Activated T-cell treated with anti-CD3 and anti-CD28 coated beads, Interleukin-2, amount 50 U/mL, for 72 hours (primary cell): ENCODE measurements around the gene KRI1. TPM values are rescaled to one million over a fixed set of nuclear protein-coding genes. Genes with fewer than 3 reads are reported as not detected.
"Not testable (repeated sequence)": the region's sequence is repeated elsewhere in the genome, so short reads cannot be mapped to it uniquely, and the experiment has no call there.

Experiments used
- ATAC-seq, 2 donors: fragments of 150-1000 bp; cut with Tn5 transposase; replicated peaks in 1 of 2; 2 replicates each; pipeline ENCODE4 v1.10.0; 2021; ENCODE audit warnings: moderate library complexity in 2 of 2, mild to moderate bottlenecking in 1 of 2
- DNase-seq, 2 donors: peaks; one replicate each; pipeline ENCODE4 v3.0.0; 2021 to 2022; ENCODE audit warnings: mixed read lengths in 1 of 2
- H3K27ac Mint-ChIP-seq: one replicate; pipeline ENCODE4 v1.8.0; 2022; ENCODE audit warnings: mild to moderate bottlenecking, moderate library complexity, mixed read lengths
- H3K27me3 Mint-ChIP-seq: one replicate; pipeline ENCODE4 v1.8.0; 2022; ENCODE audit warnings: low read depth, mixed read lengths
- H3K36me3 Mint-ChIP-seq, 2 donors: one replicate each; pipeline ENCODE4 v1.8.0; 2022; ENCODE audit warnings: mixed read lengths in 2 of 2, mild to moderate bottlenecking in 1 of 2; ENCODE audit not compliant: insufficient read depth in 2 of 2
- H3K4me1 Mint-ChIP-seq: one replicate; pipeline ENCODE4 v1.8.0; 2022; ENCODE audit warnings: low read depth, mixed read lengths
- H3K4me3 Mint-ChIP-seq, 2 donors: one replicate each; pipeline ENCODE4 v1.8.0; 2022; ENCODE audit warnings: mild to moderate bottlenecking in 2 of 2, mixed read lengths in 2 of 2, moderate library complexity in 2 of 2
- H3K9me3 Mint-ChIP-seq, 2 donors: one replicate each; pipeline ENCODE4 v1.8.0; 2022; ENCODE audit warnings: mixed read lengths in 2 of 2
- total RNA-seq, 2 donors: library from RNA; stranded (reverse); gene quantifications; one replicate each; pipeline ENCODE4 v1.2.3, GENCODE V29; 2022

The KRI1 gene
- total RNA-seq, 2 donors from 2014 or later, result 48.4 to 61.7 TPM

DNA sequence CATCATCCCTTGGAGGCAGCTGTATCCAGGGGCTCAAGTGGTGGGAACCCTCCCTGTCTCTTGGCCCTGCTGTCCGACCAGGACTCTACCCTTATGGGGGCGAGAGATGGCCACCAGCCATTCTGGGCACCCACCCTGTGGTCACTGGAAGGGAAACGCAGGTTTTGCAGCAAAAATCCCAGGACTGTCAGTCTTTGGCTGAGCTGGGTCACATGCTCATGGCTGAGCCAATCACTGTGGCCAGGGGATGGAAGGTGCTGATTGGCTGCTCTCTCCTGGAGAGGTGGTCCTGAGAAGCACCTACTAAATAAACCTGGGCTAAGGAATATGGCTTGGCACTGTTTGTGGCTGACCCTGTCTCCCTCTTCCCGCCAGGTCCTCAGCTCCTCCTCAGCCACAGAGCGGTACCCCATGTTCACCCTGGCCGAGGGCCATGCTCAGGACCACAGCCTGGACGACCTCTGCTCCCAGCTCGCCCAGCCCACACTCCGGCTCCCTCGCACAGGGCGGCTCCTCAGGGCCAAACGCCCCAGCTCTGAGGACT, 13.2 kb downstream of the KRI1 start:
- Mint-ChIP-seq H3K27me3 (no peaks in the 10 kb centered on the region), H3K9me3 (no peaks in the 10 kb centered on the region), H3K4me3 (peak overlapping the region in 1 of 2 donors; percentile 81), H3K27ac (peak overlapping the region; percentile 33), H3K4me1 (peaks cover 29% of the 10 kb centered on the region), H3K36me3 (peaks cover 8 to 25% of the 10 kb centered on the region in 2 donors)
- DNase-seq (no peak), ATAC-seq (no peak)

DNA sequence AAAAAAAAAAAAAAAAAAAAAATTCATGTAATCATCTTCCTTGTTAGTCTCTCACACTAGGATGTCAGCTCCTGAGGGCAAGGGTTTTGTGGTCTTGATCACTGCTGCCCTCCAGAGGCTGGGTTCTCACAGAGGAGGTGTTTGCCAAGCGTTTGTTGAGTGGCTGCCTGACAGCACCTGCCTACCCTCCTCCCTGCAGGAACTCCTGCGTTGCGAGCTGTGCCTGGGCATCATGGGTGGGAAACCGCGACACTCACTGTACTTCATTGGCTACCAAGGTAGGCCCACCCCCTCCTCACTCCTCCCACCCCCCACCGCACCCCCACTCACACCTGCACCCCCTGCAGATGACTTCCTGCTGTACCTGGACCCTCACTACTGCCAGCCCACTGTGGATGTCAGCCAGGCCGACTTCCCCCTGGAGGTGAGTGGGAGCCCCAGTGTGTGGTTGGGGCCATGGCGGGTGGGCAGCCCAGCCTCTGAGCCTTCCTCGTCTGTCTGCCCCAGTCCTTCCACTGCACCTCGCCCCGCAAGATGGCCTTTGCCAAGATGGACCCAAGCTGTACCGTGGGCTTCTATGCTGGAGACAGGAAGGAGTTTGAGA, 14.0 kb downstream of the KRI1 start:
- Mint-ChIP-seq H3K36me3 (peaks cover 8 to 23% of the 10 kb centered on the region in 2 donors), H3K4me1 (peaks cover 29% of the 10 kb centered on the region), H3K27ac (no peak overlapping the region)

DNA sequence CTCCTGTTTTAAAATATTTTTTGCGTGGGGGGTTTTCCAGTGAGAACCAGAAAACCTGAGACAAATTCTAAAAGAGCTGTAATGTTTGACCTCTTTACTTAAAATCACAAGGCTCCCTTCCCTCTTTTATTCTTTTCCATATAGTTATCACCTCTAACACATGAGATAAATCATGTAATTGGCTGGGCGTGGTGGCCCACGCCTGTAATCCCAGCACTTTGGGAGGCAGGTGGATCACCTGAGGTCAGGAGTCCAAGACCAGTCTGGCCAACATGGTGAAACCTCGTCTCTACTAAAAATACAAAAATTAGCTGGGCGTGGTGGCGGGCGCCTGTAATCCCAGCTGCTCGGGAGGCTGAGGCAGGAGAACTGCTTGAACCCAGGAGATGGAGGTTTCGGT, 14.8 kb downstream of the KRI1 start:
- Mint-ChIP-seq H3K27ac (peak overlapping the region; percentile 18), H3K36me3 (peaks cover 8 to 23% of the 10 kb centered on the region in 2 donors), H3K4me1 (peaks cover 29% of the 10 kb centered on the region)
- DNase-seq, ATAC-seq, H3K4me3 Mint-ChIP-seq, H3K27me3 Mint-ChIP-seq, H3K9me3 Mint-ChIP-seq: not testable (repeated sequence)

More for the DNA sequence above, 14.0 kb downstream of the KRI1 start:
- peak in 1 of 2 donors; percentile 16 for ATAC-seq
- H3K27me3 Mint-ChIP-seq, result no peaks in the 10 kb centered on the region
- peak overlapping the region in 1 of 2 donors; percentile 45 for H3K4me3 Mint-ChIP-seq
- DNase-seq, result peak; percentile 43 to 55
- no peaks in the 10 kb centered on the region for H3K9me3 Mint-ChIP-seq

- Mint-ChIP-seq H3K36me3 (peaks cover 5 to 23% of the 10 kb centered on the region in 2 donors), H3K27ac (peak overlapping the region; percentile 18), H3K4me1 (peaks cover 33% of the 10 kb centered on the region), H3K9me3 (no peaks in the 10 kb centered on the region), H3K4me3 (no peak overlapping the region), H3K27me3 (no peaks in the 10 kb centered on the region)
- ATAC-seq, result no peak
- no peak for DNase-seq
Observed at GRCh38 chr19:10550336-10550735, 15.5 kb downstream of the KRI1 start.

DNA sequence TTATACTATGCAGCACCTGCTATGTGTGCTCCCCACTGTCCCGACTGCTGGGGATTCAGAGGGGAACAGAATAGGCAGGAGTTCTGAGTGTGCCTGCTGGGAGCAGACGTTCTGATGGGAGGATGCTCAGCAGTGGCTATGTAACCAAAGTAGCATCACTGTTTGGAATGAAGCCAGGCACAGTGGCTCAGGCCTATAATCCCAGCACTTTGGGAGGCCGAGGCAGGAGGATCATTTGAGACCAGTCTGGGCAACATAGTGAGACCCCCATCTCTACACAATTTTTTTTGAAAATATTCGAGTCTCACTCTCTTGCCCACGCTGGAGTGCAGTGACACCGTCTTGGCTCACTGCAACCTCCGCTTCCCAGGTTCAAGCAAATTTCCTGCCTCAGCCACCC, 16.1 kb downstream of the KRI1 start:
- ATAC-seq, result no peak

GRCh38 chr19:10548746-10549276, 17.0 kb downstream of the KRI1 start:
- H3K9me3 Mint-ChIP-seq, result no peaks in the 10 kb centered on the region
- no peak overlapping the region for H3K27ac Mint-ChIP-seq
- peaks cover 5 to 23% of the 10 kb centered on the region in 2 donors for H3K36me3 Mint-ChIP-seq
- H3K4me1 Mint-ChIP-seq, result peaks cover 31% of the 10 kb centered on the region
- no peak overlapping the region for H3K4me3 Mint-ChIP-seq
- no peak for ATAC-seq
- no peak for DNase-seq
- no peaks in the 10 kb centered on the region for H3K27me3 Mint-ChIP-seq

More for the DNA sequence above, 16.1 kb downstream of the KRI1 start:
- Mint-ChIP-seq H3K36me3 (peaks cover 5 to 23% of the 10 kb centered on the region in 2 donors), H3K27me3 (no peaks in the 10 kb centered on the region), H3K4me1 (peaks cover 35% of the 10 kb centered on the region), H3K9me3 (no peaks in the 10 kb centered on the region), H3K4me3 (no peak overlapping the region), H3K27ac (no peak overlapping the region)
- DNase-seq, result no peak

- H3K27ac Mint-ChIP-seq, result no peak overlapping the region
Observed at GRCh38 chr19:10546817-10547216, 19.0 kb downstream of the KRI1 start.

DNA sequence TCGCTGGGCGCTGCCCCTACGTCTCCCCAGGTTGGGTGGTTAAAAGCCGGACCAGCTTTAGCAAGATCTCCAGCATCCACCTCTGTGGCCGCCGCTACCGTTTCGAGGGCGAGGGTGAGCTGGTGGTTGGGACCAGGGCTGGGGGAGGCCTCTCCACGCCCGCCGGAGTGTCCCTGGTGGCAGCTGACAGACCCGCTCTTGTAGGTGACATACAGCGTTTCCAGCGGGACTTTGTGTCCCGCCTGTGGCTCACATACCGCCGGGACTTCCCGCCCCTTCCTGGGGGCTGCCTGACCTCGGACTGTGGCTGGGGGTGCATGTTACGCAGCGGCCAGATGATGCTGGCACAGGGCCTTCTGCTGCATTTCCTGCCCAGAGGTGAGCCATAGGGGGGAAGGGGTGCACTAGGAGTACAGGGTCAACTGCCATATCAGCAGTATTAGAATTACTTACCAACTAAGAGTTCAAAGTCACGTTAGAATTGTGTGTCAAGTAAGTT, 21.0 kb downstream of the KRI1 start:
- Mint-ChIP-seq H3K27me3 (peaks cover 10% of the 10 kb centered on the region), H3K27ac (peak overlapping the region; percentile 85), H3K9me3 (no peaks in the 10 kb centered on the region), H3K4me1 (peaks cover 17% of the 10 kb centered on the region), H3K36me3 (peaks cover 0 to 1% of the 10 kb centered on the region in 2 donors), H3K4me3 (peak overlapping the region; percentile 91)
- DNase-seq (no peak), ATAC-seq (no peak)

More at GRCh38 chr19:10546817-10547216, 19.0 kb downstream of the KRI1 start:
- Mint-ChIP-seq H3K9me3 (no peaks in the 10 kb centered on the region), H3K36me3 (peaks cover 0 to 11% of the 10 kb centered on the region in 2 donors), H3K27me3 (no peaks in the 10 kb centered on the region), H3K4me3 (no peak overlapping the region), H3K4me1 (peaks cover 17% of the 10 kb centered on the region)
- ATAC-seq, result no peak
- DNase-seq, result no peak

GRCh38 chr19:10544242-10544752, 21.5 kb downstream of the KRI1 start:
- peaks cover 0 to 1% of the 10 kb centered on the region in 2 donors for H3K36me3 Mint-ChIP-seq
- DNase-seq (peak; percentile 30 to 34), ATAC-seq (peak; percentile 23 to 45)
- peaks cover 17% of the 10 kb centered on the region for H3K4me1 Mint-ChIP-seq
- no peaks in the 10 kb centered on the region for H3K9me3 Mint-ChIP-seq
- peaks cover 13% of the 10 kb centered on the region for H3K27me3 Mint-ChIP-seq
- peak overlapping the region; percentile 85 for H3K27ac Mint-ChIP-seq
- H3K4me3 Mint-ChIP-seq, result peak overlapping the region; percentile 91

DNA sequence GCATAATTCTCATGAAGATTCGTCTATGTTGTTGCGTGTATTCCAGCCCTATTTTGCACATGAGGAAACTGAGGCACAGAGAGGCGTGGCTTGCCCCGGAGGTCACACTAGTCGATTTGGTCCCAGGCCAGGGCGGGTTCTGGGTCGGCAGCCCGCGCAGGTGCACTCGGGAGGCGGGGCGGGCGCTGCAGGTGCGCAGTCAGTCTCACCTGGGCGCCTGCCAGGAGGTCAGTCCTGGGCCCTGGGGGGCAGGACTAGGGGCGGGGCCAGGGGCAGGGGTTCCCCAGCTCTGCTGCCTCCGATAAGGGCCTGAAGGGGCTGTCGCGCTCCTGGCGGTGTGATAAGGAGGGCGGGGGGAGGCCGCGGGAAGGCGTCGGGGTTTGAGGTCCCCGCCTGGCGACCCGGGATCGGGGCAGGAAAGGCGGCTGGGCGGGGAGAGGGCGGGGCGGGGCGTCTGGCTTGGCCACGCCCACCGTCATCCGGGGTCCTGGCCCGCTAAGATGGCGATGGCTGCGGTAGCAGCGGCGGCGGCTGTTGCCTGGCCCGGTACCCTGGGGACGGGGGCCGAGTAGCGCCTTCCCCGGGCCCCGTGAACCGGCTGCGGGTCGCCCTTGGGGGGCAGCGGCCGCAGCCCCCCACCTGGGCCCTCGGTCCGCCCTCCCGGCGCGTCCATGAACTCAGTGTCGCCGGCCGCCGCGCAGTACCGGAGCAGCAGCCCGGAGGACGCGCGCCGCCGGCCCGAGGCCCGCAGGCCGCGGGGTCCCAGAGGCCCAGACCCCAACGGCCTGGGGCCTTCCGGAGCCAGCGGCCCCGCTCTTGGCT, 22.2 kb downstream of the KRI1 start, which contains the start of gene ATG4D:
Gene ATG4D (plus strand): TSS at position 485 of the 822 bp plus-strand sequence. CDS start 187 bp downstream, at position 672.
- H3K27me3 Mint-ChIP-seq, result peaks cover 18% of the 10 kb centered on the region
- peak; percentile 88 to 91 for ATAC-seq
- peak within 1 kb of the TSS; percentile 91 for H3K4me3 Mint-ChIP-seq

GRCh38 chr19:10543059-10543419, 22.8 kb downstream of the KRI1 start:
- Mint-ChIP-seq H3K36me3 (no peaks in the 10 kb centered on the region), H3K27me3 (peaks cover 24% of the 10 kb centered on the region), H3K4me3 (peak overlapping the region; percentile 79 to 82), H3K4me1 (peaks cover 22% of the 10 kb centered on the region), H3K9me3 (no peaks in the 10 kb centered on the region), H3K27ac (peak overlapping the region; percentile 34)
- ATAC-seq (no peak), DNase-seq (no peak)

More for the DNA sequence above, 22.2 kb downstream of the KRI1 start, which contains the start of gene ATG4D:
- Mint-ChIP-seq H3K4me1 (peaks cover 21% of the 10 kb centered on the region), H3K9me3 (no peaks in the 10 kb centered on the region), H3K36me3 (peaks cover 0 to under 1% of the 10 kb centered on the region in 2 donors), H3K27ac (peak within 1 kb of the TSS; percentile 85)
- peak; percentile 78 to 85 for DNase-seq

GRCh38 chr19:10539016-10539415, 26.8 kb downstream of the KRI1 start:
- DNase-seq, ATAC-seq, H3K27ac Mint-ChIP-seq, H3K36me3 Mint-ChIP-seq, H3K4me1 Mint-ChIP-seq, H3K4me3 Mint-ChIP-seq, H3K9me3 Mint-ChIP-seq: not testable (repeated sequence)
- peaks cover 30% of the 10 kb centered on the region for H3K27me3 Mint-ChIP-seq
